Memory B cell (primary cell): ENCODE measurements around the gene AEBP2.
"Not testable (repeated sequence)": the region's sequence is repeated elsewhere in the genome, so short reads cannot be mapped to it uniquely, and the experiment has no call there.

Experiments
- ATAC-seq: fragments of 150-1000 bp; cut with Tn5 transposase; 2 replicates; pipeline ENCODE4 v1.10.0; 2021; ENCODE audit warnings: low read depth, mild to moderate bottlenecking, moderate library complexity
- DNase-seq, 2 donors: peaks; one replicate each; pipeline ENCODE4 v3.0.0; 2022; ENCODE audit warnings: low spot score in 2 of 2
- H3K27ac Mint-ChIP-seq: one replicate; pipeline ENCODE4 v1.8.0; 2022; ENCODE audit warnings: mild to moderate bottlenecking, moderate library complexity, mixed read lengths
- H3K27me3 Mint-ChIP-seq: one replicate; pipeline ENCODE4 v1.8.0; 2022; ENCODE audit warnings: mixed read lengths
- H3K36me3 Mint-ChIP-seq: one replicate; pipeline ENCODE4 v1.8.0; 2022; ENCODE audit warnings: mild to moderate bottlenecking, mixed read lengths
- H3K4me1 Mint-ChIP-seq: one replicate; pipeline ENCODE4 v1.8.0; 2022; ENCODE audit warnings: mixed read lengths
- H3K4me3 Mint-ChIP-seq: one replicate; pipeline ENCODE4 v1.8.0; 2022; ENCODE audit warnings: mild to moderate bottlenecking, moderate library complexity, mixed read lengths
- H3K9me3 Mint-ChIP-seq: one replicate; pipeline ENCODE4 v1.8.0; 2022; ENCODE audit warnings: mixed read lengths

AEBP2 gene

GRCh38 chr12:19410629-19411185 is 28.6 kb upstream of the AEBP2 start:
- DNase-seq: no peak
- Mint-ChIP-seq H3K27me3 (no peaks in the 10 kb centered on the region), H3K4me1 (no peaks in the 10 kb centered on the region), H3K27ac (no peak overlapping the region), H3K9me3 (no peaks in the 10 kb centered on the region), H3K4me3 (no peak overlapping the region), H3K36me3 (no peaks in the 10 kb centered on the region)
- no peak for ATAC-seq

- no peaks in the 10 kb centered on the region for H3K9me3 Mint-ChIP-seq
Observed at GRCh38 chr12:19411234-19412204, 27.8 kb upstream of the AEBP2 start.

GRCh38 chr12:19412844-19413243 is 26.4 kb upstream of the AEBP2 start:
- DNase-seq (no peak), ATAC-seq (no peak)
- no peaks in the 10 kb centered on the region for H3K36me3 Mint-ChIP-seq
- H3K27me3 Mint-ChIP-seq: no peaks in the 10 kb centered on the region
- H3K4me3 Mint-ChIP-seq: no peak overlapping the region
- no peaks in the 10 kb centered on the region for H3K9me3 Mint-ChIP-seq
- H3K4me1 Mint-ChIP-seq: no peaks in the 10 kb centered on the region
- H3K27ac Mint-ChIP-seq: no peak overlapping the region

More at GRCh38 chr12:19411234-19412204, 27.8 kb upstream of the AEBP2 start:
- no peak overlapping the region for H3K27ac Mint-ChIP-seq
- ATAC-seq (no peak), DNase-seq (no peak)
- H3K36me3 Mint-ChIP-seq: no peaks in the 10 kb centered on the region
- H3K27me3 Mint-ChIP-seq: no peaks in the 10 kb centered on the region
- H3K4me3 Mint-ChIP-seq: no peak overlapping the region
- H3K4me1 Mint-ChIP-seq: no peaks in the 10 kb centered on the region

GRCh38 chr12:19413582-19413981 is 25.7 kb upstream of the AEBP2 start:
- H3K9me3 Mint-ChIP-seq, H3K27ac Mint-ChIP-seq, H3K4me3 Mint-ChIP-seq, H3K27me3 Mint-ChIP-seq, H3K36me3 Mint-ChIP-seq, H3K4me1 Mint-ChIP-seq, DNase-seq, ATAC-seq: not testable (repeated sequence)

- Mint-ChIP-seq H3K9me3 (no peaks in the 10 kb centered on the region), H3K27ac (no peak overlapping the region), H3K27me3 (no peaks in the 10 kb centered on the region), H3K4me1 (no peaks in the 10 kb centered on the region), H3K4me3 (no peak overlapping the region), H3K36me3 (no peaks in the 10 kb centered on the region)
- no peak for DNase-seq
- ATAC-seq: no peak
Observed at GRCh38 chr12:19415563-19415962, 23.7 kb upstream of the AEBP2 start.

GRCh38 chr12:19419086-19419485 is 20.2 kb upstream of the AEBP2 start:
- Mint-ChIP-seq H3K27ac (no peak overlapping the region), H3K27me3 (no peaks in the 10 kb centered on the region), H3K9me3 (no peaks in the 10 kb centered on the region), H3K4me3 (no peak overlapping the region), H3K36me3 (no peaks in the 10 kb centered on the region), H3K4me1 (no peaks in the 10 kb centered on the region)
- ATAC-seq (no peak), DNase-seq (no peak)

- H3K4me1 Mint-ChIP-seq: no peaks in the 10 kb centered on the region
- DNase-seq (no peak), ATAC-seq (no peak)
- no peak overlapping the region for H3K4me3 Mint-ChIP-seq
- no peaks in the 10 kb centered on the region for H3K27me3 Mint-ChIP-seq
- H3K9me3 Mint-ChIP-seq: no peaks in the 10 kb centered on the region
- no peaks in the 10 kb centered on the region for H3K36me3 Mint-ChIP-seq
- no peak overlapping the region for H3K27ac Mint-ChIP-seq
Observed at GRCh38 chr12:19421503-19422282, 17.6 kb upstream of the AEBP2 start.

GRCh38 chr12:19423166-19423930 is 15.9 kb upstream of the AEBP2 start:
- H3K27me3 Mint-ChIP-seq: no peaks in the 10 kb centered on the region
- H3K36me3 Mint-ChIP-seq: no peaks in the 10 kb centered on the region
- H3K9me3 Mint-ChIP-seq: no peaks in the 10 kb centered on the region
- no peak for ATAC-seq
- no peak overlapping the region for H3K4me3 Mint-ChIP-seq
- H3K4me1 Mint-ChIP-seq: no peaks in the 10 kb centered on the region
- H3K27ac Mint-ChIP-seq: no peak overlapping the region
- DNase-seq: no peak

GRCh38 chr12:19428246-19428645 is 11.0 kb upstream of the AEBP2 start:
- H3K27me3 Mint-ChIP-seq: no peaks in the 10 kb centered on the region
- DNase-seq: no peak
- no peak overlapping the region for H3K4me3 Mint-ChIP-seq
- no peak for ATAC-seq
- no peaks in the 10 kb centered on the region for H3K36me3 Mint-ChIP-seq
- no peak overlapping the region for H3K27ac Mint-ChIP-seq
- H3K9me3 Mint-ChIP-seq: no peaks in the 10 kb centered on the region
- H3K4me1 Mint-ChIP-seq: no peaks in the 10 kb centered on the region

- not testable (repeated sequence) for H3K4me3 Mint-ChIP-seq, H3K36me3 Mint-ChIP-seq, ATAC-seq, H3K4me1 Mint-ChIP-seq, H3K27me3 Mint-ChIP-seq, H3K9me3 Mint-ChIP-seq, H3K27ac Mint-ChIP-seq, DNase-seq
Observed at GRCh38 chr12:19429491-19429890, 9.8 kb upstream of the AEBP2 start.

GRCh38 chr12:19430988-19431387 is 8.3 kb upstream of the AEBP2 start:
- DNase-seq: no peak

GRCh38 chr12:19431407-19432308 is 7.6 kb upstream of the AEBP2 start:
- no peak for ATAC-seq

More at GRCh38 chr12:19430988-19431387, 8.3 kb upstream of the AEBP2 start:
- no peak overlapping the region for H3K27ac Mint-ChIP-seq
- ATAC-seq: no peak
- no peak overlapping the region for H3K4me3 Mint-ChIP-seq
- no peaks in the 10 kb centered on the region for H3K36me3 Mint-ChIP-seq
- H3K4me1 Mint-ChIP-seq: no peaks in the 10 kb centered on the region
- H3K27me3 Mint-ChIP-seq: no peaks in the 10 kb centered on the region
- no peaks in the 10 kb centered on the region for H3K9me3 Mint-ChIP-seq

More at GRCh38 chr12:19431407-19432308, 7.6 kb upstream of the AEBP2 start:
- Mint-ChIP-seq H3K36me3 (no peaks in the 10 kb centered on the region), H3K9me3 (no peaks in the 10 kb centered on the region), H3K4me3 (no peak overlapping the region), H3K4me1 (no peaks in the 10 kb centered on the region), H3K27me3 (no peaks in the 10 kb centered on the region), H3K27ac (no peak overlapping the region)
- DNase-seq: no peak
